Endometrial microvascular endothelial cells (primary cell): Measurements from ENCODE around the gene FPGS. TPM values are rescaled to one million over a fixed set of nuclear protein-coding genes. Genes with fewer than 3 reads are reported as not detected.

Experiments used
- in situ Hi-C: cut with HindIII; loops from 2 replicates; pipeline ENCODE4 v1.10.0; 2017; ENCODE audit warnings: low sequenced_read_pairs, low pct_unique_long_range_greater_than_20kb; ENCODE audit errors: inconsistent ontology term
- total RNA-seq: library from RNA; depleted of rRNA; stranded (reverse); fragments of >200 nt; gene quantifications from one replicate; pipeline ENCODE4 v1.2.3, GENCODE V29; 2015; ENCODE audit errors: inconsistent ontology term

FPGS gene
- total RNA-seq, 1 donor from 2014 or later, result 52.2 TPM

GRCh38 chr9:127847833-127848755, 45.4 kb downstream of the FPGS start:
- in situ Hi-C loops, result no loop called here

GRCh38 chr9:127848756-127849504, 46.2 kb downstream of the FPGS start:
- in situ Hi-C loops, result no loop called here

GRCh38 chr9:127850286-127850830, 47.7 kb downstream of the FPGS start:
- in situ Hi-C loops, result loop anchor here (25.0 kb wide), 1 partner anchor 88 kb away; no protein-coding TSS in a partner anchor

DNA sequence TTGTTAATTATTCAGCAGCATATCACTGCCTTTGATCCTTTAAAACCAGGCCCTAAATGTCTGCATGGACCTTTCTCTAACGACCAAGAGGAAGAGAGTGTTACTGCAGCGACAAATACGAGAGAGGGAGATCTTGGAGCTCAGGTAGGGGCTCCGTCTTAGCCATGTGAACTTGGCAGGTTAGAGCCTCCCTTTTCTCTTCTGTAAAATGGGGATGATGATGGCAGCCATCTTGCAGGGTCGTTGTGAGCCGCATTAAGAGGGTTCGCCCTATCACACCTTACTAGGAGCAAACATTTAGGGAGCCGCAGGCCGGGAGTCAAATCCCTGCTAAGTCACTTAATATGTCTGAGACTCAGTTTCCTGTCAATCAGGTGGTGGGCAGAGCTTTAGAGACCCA, 50.1 kb downstream of the FPGS start:
- in situ Hi-C loops, result loop anchor here (25.0 kb wide), 1 partner anchor 91 kb away; no protein-coding TSS in a partner anchor

- in situ Hi-C loops, result loop anchor here (25.0 kb wide), 1 partner anchor 91 kb away; no protein-coding TSS in a partner anchor
Measured at GRCh38 chr9:127853312-127854183, 50.9 kb downstream of the FPGS start.

- in situ Hi-C loops, result loop anchor here (25.0 kb wide), 1 partner anchor 92 kb away; no protein-coding TSS in a partner anchor
Measured at GRCh38 chr9:127854184-127854806, 51.6 kb downstream of the FPGS start, which contains the start of gene ENG. Gene ENG, minus strand, starts transcription at chr9:127854658. Its CDS starts 303 bp downstream, at chr9:127854355.

GRCh38 chr9:127854960-127855359, 52.3 kb downstream of the FPGS start:
- in situ Hi-C loops, result loop anchor here (25.0 kb wide), 1 partner anchor 93 kb away; no protein-coding TSS in a partner anchor

DNA sequence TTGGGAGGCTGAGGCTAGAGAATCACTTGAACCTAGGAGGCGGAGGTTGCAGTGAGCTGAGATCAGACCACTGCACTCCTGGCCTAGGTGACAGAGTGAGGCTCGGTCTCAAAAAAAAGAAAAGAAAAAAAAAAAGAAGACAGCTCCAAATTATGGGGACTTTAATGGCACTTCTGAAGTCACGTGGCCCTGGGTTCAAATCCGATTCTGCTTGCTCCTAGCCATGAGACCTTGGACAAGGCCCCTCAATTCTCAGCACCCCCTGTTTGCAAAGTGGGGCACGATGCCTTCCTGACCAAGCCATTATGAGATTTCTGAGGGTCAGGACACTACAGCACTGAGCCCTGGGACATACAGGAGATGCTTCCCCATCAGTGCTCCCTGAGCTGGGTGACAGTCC, 52.8 kb downstream of the FPGS start:
- in situ Hi-C loops, result loop anchor here (25.0 kb wide), 1 partner anchor 93 kb away; no protein-coding TSS in a partner anchor

DNA sequence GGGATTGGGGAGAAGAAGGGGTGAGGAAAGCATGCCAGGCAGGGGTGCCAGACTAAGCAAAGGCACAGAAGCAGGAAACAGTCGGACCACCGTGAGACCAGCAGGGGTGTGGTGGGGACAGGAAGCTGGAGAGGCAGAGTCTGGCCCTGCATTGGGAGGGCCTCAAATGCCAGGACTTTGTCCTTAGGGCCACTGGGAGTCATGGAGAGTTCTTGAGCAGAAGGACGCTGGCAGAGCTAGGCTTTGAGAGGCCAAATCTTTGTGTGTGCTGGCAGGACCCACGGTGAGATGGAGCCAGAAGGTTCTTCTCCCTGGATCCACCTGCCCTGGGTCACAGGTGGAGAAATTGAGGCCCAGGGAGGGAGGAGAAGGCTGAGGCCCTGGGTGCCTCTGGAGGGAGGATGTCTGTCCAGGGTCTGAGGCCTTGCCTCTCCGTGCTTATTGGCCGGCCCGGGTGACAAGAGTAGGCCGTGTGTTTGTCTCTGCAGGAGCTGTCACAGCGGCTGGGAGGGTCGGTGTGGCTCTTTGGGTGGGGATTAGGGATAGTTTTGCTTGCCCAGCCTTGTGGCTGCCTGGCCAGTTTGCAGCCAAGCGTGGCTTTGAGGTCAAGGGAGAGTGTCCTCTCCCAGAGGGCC, 53.5 kb downstream of the FPGS start:
- in situ Hi-C loops, result loop anchor here (25.0 kb wide), 1 partner anchor 94 kb away; no protein-coding TSS in a partner anchor

DNA sequence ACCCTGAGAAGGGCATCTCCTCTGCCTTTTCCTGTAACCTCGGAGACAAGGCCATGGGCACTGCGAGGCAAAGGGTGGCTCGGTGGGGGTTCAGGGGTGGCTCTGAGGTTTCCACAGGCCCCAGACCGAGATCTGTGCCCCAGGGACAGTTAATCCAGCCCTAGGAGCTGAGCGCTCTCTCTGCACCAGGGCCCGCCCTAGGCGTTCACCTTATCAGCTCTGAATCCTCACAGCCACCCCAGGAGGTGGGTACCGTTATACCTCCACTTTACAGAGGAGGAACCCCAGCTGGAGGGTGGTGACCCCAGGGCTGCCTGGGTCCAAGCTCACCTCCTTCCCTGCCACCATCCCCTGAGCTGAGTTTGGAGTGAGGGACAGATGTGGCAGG, 54.0 kb downstream of the FPGS start:
- in situ Hi-C loops, result loop anchor here (25.0 kb wide), 1 partner anchor 94 kb away; no protein-coding TSS in a partner anchor

GRCh38 chr9:127857278-127857677, 54.6 kb downstream of the FPGS start:
- in situ Hi-C loops, result loop anchor here (25.0 kb wide), 1 partner anchor 95 kb away; no protein-coding TSS in a partner anchor

- in situ Hi-C loops, result loop anchor here (25.0 kb wide), 1 partner anchor 96 kb away; no protein-coding TSS in a partner anchor
Measured at GRCh38 chr9:127858041-127858512, 55.4 kb downstream of the FPGS start.

GRCh38 chr9:127860260-127860659, 57.6 kb downstream of the FPGS start:
- in situ Hi-C loops, result loop anchor here (25.0 kb wide), 1 partner anchor 98 kb away; no protein-coding TSS in a partner anchor

DNA sequence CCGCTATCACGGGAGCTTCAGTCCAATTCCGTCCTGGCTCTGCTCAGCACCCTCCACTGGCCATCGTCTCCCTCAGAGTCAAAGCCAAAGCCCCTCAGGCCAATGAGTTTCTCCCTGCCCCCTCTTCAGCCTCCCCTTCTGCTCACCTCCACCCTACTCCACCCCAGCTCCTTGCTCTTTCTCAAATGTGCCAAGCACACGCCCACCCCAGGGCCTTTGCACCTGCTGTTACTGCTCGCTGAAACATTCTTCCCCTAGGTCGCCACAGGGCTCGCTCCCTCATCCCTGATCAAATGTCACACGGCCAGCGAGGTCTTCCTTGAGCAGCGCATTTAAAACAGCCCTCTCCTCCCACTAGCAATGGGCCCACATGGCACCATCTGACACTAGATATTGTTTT, 58.1 kb downstream of the FPGS start:
- in situ Hi-C loops, result loop anchor here (25.0 kb wide), 1 partner anchor 98 kb away; no protein-coding TSS in a partner anchor

DNA sequence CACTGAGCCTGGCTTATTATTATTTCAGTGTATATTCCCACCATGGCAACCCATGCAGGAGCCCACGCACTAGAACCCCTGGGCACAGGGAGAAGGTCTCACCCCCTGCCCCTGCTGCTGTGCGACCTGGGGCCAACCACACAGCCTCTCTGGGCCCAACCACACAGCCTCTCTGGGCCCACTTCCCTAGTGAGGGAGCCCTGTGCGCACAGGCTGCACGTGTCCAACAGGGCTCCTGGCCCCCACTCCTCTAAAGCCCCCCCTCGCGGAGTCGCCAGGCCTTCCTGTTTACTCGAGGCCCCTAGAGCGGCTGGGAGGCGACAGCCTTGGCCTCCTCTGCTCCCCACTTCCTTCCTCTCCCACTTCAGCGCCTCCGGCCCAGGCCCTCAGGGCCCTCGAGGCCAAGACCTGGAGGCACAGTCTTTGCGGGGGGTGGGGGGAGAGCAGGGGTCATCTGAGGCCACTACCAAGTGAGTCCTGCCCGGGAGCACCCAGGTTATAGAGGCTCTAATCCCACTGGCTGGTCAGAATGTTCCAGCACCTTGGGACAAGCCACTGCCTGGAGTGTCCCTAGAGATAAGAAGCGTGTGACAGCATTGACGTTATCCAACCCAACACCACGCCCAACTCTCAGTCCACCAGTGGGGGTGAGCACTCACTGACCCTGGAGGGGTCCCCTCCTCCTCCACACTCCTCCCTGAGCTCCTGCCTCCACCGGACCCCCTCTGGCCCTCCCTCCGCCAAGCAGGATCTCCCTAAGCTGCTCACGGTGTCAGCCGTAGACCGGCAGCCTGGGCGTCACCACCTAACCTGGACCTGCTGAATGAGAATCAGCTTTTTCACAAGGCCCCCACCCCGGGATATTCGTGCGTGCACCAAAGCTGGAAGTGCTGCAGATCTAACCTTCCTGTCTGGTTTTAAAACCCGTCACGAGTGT, 59.7 kb downstream of the FPGS start:
- in situ Hi-C loops, result loop anchor here (25.0 kb wide), 1 partner anchor 100 kb away; no protein-coding TSS in a partner anchor

DNA sequence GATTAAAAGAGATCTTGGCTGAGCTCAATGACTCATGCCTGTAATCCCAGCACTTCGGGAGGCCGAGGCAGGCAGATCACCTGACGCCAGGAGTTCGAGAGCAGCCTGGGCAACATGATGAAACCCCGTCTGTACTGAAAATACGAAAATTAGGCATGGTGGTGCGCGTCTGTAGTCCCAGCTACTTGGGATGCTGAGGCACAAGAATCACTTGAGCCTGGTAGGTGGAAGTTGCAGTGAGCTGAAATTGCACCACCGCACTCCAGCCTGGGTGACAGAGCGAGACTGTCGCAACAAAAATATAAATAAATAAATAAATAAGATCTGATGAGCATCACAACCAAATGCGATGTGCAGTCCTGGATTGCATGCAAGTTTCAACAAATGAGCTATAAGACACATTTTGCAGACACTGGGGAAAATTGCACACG, 60.5 kb downstream of the FPGS start:
- in situ Hi-C loops, result loop anchor here (25.0 kb wide), 1 partner anchor 101 kb away; no protein-coding TSS in a partner anchor
